Fibroblast of lung (primary cell): ENCODE measurements around the gene CPOX. TPM values are rescaled to one million over a fixed set of nuclear protein-coding genes. Genes with fewer than 3 reads are reported as not detected.

Experiments
- DNase-seq, 2 donors: peaks; one replicate each; pipeline versions ENCODE4 v3.0.0 to v3.0.0-alpha.2; 2010; ENCODE audit warnings: low read depth in 2 of 2
- H2AFZ ChIP-seq: 2 replicates; pipeline ENCODE4 v1.5.1; 2012; ENCODE audit warnings: low read length, control low read depth, inconsistent platforms
- H3K27ac ChIP-seq: 2 replicates; pipeline ENCODE4 v1.5.1; 2011; ENCODE audit warnings: low read length, control low read depth; ENCODE audit not compliant: insufficient read depth
- H3K27me3 ChIP-seq: 2 replicates; pipeline ENCODE4 v1.5.1; 2011; ENCODE audit warnings: mild to moderate bottlenecking, low read length; ENCODE audit not compliant: control insufficient read depth, insufficient read depth
- H3K36me3 ChIP-seq: 2 replicates; pipeline ENCODE4 v1.5.1; 2011; ENCODE audit warnings: low read length; ENCODE audit not compliant: control insufficient read depth, insufficient read depth
- H3K4me1 ChIP-seq: 2 replicates; pipeline ENCODE4 v1.5.1; 2011; ENCODE audit warnings: low read length; ENCODE audit not compliant: control insufficient read depth, insufficient read depth; ENCODE audit errors: extremely low read depth
- H3K4me2 ChIP-seq: 2 replicates; pipeline ENCODE4 v1.5.1; 2011; ENCODE audit warnings: low read length, control low read depth; ENCODE audit not compliant: insufficient read depth; ENCODE audit errors: extremely low read depth
- H3K4me3 ChIP-seq, 4 experiments: fragments of 200-600 bp in 1 of 4; sonication (generic) in 1 of 4; replicated peaks in 1 of 4; 2 replicates each; pipeline ENCODE4 v1.5.1; 2011 to 2016; ENCODE audit warnings: low read length in 4 of 4, low read depth in 3 of 4, mild to moderate bottlenecking in 3 of 4, control low read depth in 2 of 4, inconsistent platforms in 1 of 4, mixed read lengths in 1 of 4; ENCODE audit not compliant: insufficient read depth in 1 of 4; ENCODE audit errors: control extremely low read depth in 1 of 4
- H3K79me2 ChIP-seq: 2 replicates; pipeline ENCODE4 v1.5.1; 2012; ENCODE audit warnings: mild to moderate bottlenecking, low read length, inconsistent platforms; ENCODE audit not compliant: control insufficient read depth, insufficient read depth
- H3K9ac ChIP-seq: 2 replicates; pipeline ENCODE4 v1.5.1; 2011; ENCODE audit warnings: mild to moderate bottlenecking, low read length, control low read depth; ENCODE audit not compliant: insufficient read depth
- H3K9me3 ChIP-seq: 2 replicates; pipeline ENCODE4 v1.5.1; 2012; ENCODE audit warnings: low read depth, low read length; ENCODE audit not compliant: control insufficient read depth, insufficient read depth
- H4K20me1 ChIP-seq: 2 replicates; pipeline ENCODE4 v1.5.1; 2011; ENCODE audit warnings: low read length; ENCODE audit not compliant: control insufficient read depth, insufficient read depth; ENCODE audit errors: extremely low read depth
- EZH2 ChIP-seq: IDR thresholded peaks from 2 replicates; pipeline ENCODE4 v1.5.1; 2012; ENCODE audit warnings: low read length, control low read depth, mild to moderate bottlenecking; ENCODE audit errors: missing control alignments
- polyA plus RNA-seq, 2 donors: library from polyadenylated mRNA; depleted of rRNA in 1 of 2; stranded (reverse) in 1 of 2; unstranded in 1 of 2; fragments of >200 nt; gene quantifications; 2 replicates each; pipeline ENCODE4 v1.2.1, GENCODE V29; 2011 to 2012; ENCODE audit warnings: missing spikeins in 1 of 2
- total RNA-seq: library from RNA; depleted of rRNA; stranded (reverse); fragments of >200 nt; gene quantifications from 2 replicates; pipeline ENCODE4 v1.2.1, GENCODE V29; 2014
- TF ChIP-seq, protein P1 (sequence below), 2 donors: IDR thresholded peaks in 1 of 2; conservative IDR thresholded peaks in 1 of 2; 1 replicate in 1 of 2; 2 replicates in 1 of 2; pipeline ENCODE4 v1.5.1; 2011 to 2012; ENCODE audit warnings: low read length in 2 of 2, control low read depth in 1 of 2, inconsistent platforms in 1 of 2, low read depth in 1 of 2, mild to moderate bottlenecking in 1 of 2

CPOX gene
- total and polyA plus RNA-seq, 2 donors (not counting 1 experiment from before 2014, with no cell fraction given), result 17.3 to 25.1 TPM

DNA sequence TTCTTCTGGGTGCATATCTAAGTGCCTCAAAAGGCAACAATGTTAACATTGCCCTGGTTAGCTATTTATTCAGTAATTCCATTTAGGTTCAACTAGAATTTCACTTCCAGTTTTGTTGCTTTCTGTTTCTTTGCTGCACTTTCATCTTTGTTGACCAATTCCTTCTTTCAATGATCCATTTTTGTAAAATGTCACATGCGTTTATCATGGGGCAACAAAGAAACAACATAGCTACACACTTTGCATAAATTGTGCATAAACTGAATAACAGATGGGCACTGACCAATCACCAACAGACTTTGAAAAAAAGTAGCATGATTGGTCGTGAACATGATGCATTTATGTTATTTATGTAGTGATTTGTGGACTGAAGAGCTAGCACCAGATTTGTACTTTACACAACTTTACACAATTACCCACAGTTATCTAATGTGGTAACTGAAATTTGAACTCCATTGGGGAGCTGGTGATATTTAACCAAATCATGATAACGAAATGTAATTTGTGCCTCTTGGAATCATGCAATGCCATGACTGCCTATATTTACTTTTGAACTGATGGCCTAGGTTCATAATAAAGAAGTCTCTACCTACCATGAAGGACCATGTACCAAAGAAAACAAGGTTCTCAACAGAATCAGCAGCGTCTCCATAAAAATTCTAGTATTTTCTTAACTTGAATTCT, 7.1 kb upstream of the CPOX start:
- H3K79me2 ChIP-seq, result no peaks in the 10 kb centered on the region
- no peak overlapping the region for H2AFZ ChIP-seq
- H3K9ac ChIP-seq, result no peak overlapping the region
- no peaks in the 10 kb centered on the region for H3K27me3 ChIP-seq
- DNase-seq, result no peak
- H4K20me1 ChIP-seq, result no peaks in the 10 kb centered on the region
- no peaks in the 10 kb centered on the region for H3K9me3 ChIP-seq
- no peak overlapping the region for H3K4me2 ChIP-seq
- no peaks in the 10 kb centered on the region for H3K4me1 ChIP-seq
- H3K27ac ChIP-seq, result no peak overlapping the region
- H3K4me3 ChIP-seq, result no peak overlapping the region
- no peaks in the 10 kb centered on the region for H3K36me3 ChIP-seq
- TF ChIP-seq EZH2, result no peak
- TF ChIP-seq, protein P1, sequence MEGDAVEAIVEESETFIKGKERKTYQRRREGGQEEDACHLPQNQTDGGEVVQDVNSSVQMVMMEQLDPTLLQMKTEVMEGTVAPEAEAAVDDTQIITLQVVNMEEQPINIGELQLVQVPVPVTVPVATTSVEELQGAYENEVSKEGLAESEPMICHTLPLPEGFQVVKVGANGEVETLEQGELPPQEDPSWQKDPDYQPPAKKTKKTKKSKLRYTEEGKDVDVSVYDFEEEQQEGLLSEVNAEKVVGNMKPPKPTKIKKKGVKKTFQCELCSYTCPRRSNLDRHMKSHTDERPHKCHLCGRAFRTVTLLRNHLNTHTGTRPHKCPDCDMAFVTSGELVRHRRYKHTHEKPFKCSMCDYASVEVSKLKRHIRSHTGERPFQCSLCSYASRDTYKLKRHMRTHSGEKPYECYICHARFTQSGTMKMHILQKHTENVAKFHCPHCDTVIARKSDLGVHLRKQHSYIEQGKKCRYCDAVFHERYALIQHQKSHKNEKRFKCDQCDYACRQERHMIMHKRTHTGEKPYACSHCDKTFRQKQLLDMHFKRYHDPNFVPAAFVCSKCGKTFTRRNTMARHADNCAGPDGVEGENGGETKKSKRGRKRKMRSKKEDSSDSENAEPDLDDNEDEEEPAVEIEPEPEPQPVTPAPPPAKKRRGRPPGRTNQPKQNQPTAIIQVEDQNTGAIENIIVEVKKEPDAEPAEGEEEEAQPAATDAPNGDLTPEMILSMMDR (conservative IDR thresholded peaks at IDR 0.05 in 1 of 2, IDR thresholded peaks at IDR 0.05 in 1 of 2; ENCODE audit: low read depth in 1 of 2, low read length in 2 of 2), result no peak

- no peak overlapping the region for H3K9ac ChIP-seq
- no peaks in the 10 kb centered on the region for H3K79me2 ChIP-seq
- no peaks in the 10 kb centered on the region for H4K20me1 ChIP-seq
- H3K27ac ChIP-seq, result no peak overlapping the region
- no peak overlapping the region for H2AFZ ChIP-seq
- no peak overlapping the region for H3K4me3 ChIP-seq
- no peaks in the 10 kb centered on the region for H3K36me3 ChIP-seq
- TF ChIP-seq, protein P1 (conservative IDR thresholded peaks at IDR 0.05 in 1 of 2, IDR thresholded peaks at IDR 0.05 in 1 of 2; ENCODE audit: low read depth in 1 of 2, low read length in 2 of 2), result no peak
- no peak for TF ChIP-seq EZH2
- H3K27me3 ChIP-seq, result no peaks in the 10 kb centered on the region
- no peaks in the 10 kb centered on the region for H3K4me1 ChIP-seq
- no peaks in the 10 kb centered on the region for H3K9me3 ChIP-seq
- no peak overlapping the region for H3K4me2 ChIP-seq
- DNase-seq, result peak in 1 of 2 donors; percentile 38
These were observed 6.4 kb upstream of the CPOX start for GRCh38 chr3:98599647-98600411.

DNA sequence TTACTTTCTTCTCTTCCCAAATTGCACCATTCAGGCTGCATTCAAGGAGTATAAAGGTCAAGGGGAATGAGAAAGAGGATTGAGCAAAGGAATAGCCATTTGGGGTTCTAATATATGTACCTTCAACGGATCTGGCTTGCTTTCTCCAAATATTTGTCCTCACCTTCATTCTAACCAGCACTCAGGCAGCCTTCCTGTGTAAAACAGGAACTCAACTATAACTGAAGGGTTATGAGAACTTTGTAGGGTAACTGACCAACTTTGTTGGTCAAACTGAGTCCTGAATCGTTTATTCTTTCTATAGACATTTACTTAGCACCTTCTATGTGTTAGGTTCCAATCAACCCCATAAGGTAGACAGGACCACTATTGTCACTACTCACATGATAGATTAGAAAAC, 5.1 kb upstream of the CPOX start:
- Histone ChIP-seq H3K79me2 (no peaks in the 10 kb centered on the region), H3K4me1 (no peaks in the 10 kb centered on the region), H3K36me3 (no peaks in the 10 kb centered on the region), H3K4me2 (no peak overlapping the region), H4K20me1 (no peaks in the 10 kb centered on the region), H3K9me3 (no peaks in the 10 kb centered on the region), H3K27me3 (no peaks in the 10 kb centered on the region), H2AFZ (no peak overlapping the region), H3K27ac (no peak overlapping the region), H3K4me3 (no peak overlapping the region), H3K9ac (no peak overlapping the region)
- DNase-seq, result no peak
- TF ChIP-seq EZH2, result no peak
- TF ChIP-seq, protein P1 (conservative IDR thresholded peaks at IDR 0.05 in 1 of 2, IDR thresholded peaks at IDR 0.05 in 1 of 2; ENCODE audit: low read depth in 1 of 2, low read length in 2 of 2), result no peak
